ENCODE data around the gene TMEM131. TPM values are rescaled to one million over a fixed set of nuclear protein-coding genes. Genes with fewer than 3 reads are reported as not detected.
"Not testable (repeated sequence)": the region's sequence is repeated elsewhere in the genome, so short reads cannot be mapped to it uniquely, and the experiment has no call there.

Gene TMEM131
- total RNA-seq, 1 experiment from 2014 or later = 18.3 TPM

DNA sequence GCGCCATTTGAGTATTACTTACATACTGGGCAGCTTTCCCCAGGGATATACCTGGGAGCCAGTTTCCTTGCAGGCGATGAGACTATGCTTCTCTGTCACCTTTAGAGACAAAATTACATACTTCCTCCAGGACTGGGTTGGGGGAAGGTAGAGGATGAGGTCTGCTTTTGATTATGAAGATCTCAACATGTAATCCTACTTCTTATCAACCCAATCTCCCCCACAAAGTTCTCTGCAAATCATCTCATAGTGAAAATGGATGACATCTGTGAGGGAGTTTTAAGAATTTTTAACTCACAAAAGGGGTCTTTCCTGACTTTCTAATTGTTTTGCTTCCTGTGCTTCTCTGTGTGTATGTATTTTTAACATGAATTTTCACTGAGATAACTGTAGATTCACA is 81.9 kb downstream of the TMEM131 start:
- DNase-seq (ENCODE audit: low read depth) = no peak

DNA sequence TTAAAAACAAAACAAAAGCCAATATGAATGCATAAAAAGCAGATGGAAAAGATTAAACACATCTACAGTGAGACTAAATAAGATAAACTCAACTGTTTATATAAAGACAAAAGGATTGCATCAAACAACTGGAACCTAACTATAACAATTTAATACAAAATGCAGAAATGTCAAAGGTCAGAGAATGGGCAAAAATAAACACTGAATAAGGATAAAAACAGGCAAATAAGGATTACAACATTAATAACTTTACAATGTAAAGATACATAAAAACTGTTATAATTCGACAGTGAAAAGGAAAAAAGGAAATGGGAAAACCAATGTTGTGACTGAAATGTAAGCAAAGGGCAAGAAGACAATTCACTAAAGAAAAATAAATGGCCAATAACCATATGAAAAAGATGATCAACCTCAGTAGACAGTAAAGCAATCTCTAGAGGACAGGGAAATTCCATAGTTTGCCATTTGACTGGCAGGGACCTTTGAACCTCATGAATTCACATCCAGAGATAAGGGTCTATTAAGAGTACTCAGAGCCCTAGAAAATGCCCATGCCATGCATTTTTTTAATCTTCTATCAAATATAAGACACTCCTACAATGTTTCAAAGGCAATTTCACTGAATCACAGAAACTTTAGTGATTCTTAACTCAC is 83.7 kb downstream of the TMEM131 start:
- peak; percentile 17 for DNase-seq (ENCODE audit: low read depth)

DNA sequence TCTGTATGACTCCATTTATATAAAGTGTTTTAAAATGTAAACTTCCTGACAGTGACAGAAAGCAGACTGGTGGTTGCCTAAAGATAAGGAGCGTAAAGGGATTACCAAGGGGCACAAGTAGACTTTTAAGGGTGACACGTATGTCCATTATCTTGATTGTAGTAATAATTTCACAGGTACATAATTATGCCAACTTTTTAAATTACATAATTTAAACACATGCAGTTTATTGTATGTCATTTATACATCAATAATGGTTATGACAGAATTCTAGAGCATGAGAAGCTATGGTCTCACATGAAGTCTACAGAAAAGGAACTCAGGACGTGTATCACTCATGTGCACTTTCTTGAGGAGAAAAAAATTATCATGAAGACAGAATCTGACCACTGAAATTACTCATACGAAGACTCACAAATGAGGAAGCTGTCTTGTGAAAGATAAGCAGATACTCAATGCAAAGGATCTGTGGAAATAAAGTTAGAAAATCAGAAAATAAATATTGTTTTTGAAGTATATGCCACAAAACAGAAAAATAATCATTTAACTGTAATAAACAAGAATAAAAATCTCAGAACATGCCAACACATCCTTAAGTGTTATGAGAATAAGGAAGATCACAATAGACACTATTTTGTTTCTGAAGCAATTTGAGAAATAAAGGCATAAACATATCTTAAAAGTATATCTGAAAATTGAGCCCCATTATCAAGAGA is 84.4 kb downstream of the TMEM131 start:
- DNase-seq (ENCODE audit: low read depth) = peak; percentile 67

DNA sequence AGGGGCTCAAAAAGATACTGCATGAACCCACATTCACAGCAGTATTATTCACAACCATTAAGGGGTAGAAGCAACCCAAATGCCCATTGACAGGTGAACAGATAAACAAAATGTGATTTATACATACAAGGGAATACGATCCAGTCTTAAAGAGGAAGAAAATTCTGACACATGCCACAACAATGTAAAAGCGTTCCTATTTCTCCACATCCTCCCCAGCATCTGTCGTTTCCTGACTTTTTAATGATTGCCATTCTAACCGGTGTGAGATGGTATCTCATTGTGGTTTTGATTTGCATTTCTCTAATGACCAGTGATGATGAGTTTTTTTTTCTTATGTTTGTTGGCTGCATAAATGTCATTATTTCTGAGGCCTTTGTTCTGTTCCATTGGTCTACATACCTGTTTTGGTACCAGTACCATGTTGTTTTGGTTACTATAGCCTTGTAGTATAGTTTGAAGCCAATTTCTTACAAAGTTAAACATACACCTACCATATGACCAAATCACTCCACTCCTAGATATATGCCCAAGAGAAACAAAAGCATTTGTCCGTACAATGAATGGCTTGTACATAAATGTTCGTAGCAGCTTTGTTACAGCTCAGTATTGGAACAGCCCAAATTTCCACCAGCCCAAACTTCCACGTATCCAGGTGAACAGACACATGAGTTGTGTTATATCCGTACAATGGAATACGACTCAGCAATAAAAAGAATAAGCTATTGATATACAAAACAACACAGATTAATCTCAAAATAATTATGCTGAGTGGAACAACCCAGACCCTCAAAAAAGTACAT is 85.1 kb downstream of the TMEM131 start:
- DNase-seq (ENCODE audit: low read depth) = peak; percentile 85

DNA sequence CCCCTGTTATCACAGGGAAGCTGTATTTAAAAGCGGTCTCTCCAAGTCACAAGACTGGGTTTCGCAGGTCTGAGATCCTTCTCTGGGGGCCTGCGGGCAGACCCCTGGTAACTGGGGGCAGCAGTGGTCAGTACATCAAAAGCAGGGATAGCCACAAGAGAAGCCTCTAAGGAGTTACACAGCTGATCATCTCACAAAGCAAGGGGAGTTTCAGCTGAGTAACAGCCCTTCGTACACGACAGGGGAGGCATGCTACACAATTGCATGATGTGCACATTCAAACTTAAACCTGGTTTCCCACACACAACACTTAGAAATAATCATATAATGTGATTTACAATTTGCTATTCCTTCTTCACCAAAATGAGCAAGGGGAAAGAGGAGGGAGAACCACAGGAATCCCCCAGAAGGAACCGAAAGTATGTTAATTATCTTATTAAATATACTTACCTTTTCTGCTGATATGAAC is 87.5 kb downstream of the TMEM131 start:
- no peak for DNase-seq (ENCODE audit: low read depth)

DNA sequence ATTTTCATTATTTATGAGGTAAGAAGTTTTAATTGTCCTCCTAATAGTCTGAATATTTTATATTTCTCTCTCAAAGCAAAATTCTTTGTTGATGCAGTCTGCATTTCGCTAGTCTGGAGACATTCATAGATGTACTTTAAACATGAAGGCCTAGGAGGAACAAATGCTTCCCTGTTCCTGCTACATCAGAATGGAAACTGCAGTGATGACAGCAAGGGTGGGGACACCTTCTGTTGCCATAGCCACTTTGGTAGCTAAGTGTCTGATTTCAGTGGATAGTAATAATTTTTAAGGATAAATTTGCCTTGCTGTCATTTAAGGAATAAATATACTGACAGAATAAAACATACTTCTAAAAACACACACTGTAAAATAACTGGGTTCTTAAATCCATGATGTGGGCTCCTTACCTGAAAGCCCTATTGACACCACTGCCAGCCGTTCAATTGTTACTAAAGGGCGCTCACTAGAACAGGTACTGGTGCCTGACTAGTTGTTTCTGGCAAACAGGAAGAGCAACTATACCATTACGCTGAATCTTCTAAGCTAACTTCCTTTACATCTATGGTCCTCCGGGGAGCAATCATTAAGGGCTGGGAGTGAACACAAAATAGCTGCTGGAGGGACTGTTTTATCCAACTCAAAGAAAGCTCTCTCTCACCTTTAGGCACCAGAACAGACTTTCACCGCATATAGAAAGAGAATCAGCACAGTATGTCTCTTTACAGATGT is 88.2 kb downstream of the TMEM131 start:
- DNase-seq (ENCODE audit: low read depth) = no peak

DNA sequence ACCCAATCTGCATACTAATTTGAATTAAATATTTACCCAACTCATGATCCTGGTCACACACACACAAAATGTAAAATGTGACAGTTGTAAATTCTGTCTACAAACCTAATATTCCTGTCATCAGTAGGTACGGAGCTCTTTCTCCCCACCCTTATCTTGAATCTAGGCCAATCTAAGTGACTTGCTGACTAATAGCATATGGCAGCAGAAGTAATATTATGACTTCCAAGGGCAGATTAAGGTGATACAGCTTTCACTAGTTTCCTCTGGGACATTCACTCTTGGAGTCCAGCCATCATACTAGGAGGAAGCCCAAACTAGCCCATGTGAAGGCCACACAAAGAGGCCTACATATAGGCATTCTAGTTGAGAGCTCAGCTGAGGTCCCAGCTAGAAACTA is 89.4 kb downstream of the TMEM131 start:
- DNase-seq (ENCODE audit: low read depth) = peak; percentile 67

DNA sequence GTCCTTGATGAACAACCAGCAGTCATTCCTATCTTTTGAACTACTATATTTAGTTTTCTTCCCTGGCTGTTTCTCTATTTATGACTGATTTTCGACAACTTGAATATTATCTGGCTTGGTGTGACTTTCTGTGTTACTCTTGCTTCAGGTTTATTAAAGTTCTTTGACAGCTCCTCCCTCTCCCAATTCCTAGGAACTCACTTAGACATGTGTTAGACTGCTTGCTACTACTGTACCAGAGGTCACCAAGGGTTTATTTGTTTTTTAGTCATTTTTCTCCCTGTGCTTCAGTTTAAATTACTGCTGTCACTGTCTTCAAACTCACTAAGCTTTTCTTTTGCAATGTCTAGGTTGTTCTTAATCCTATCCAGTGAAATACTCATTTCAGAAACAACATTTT is 90.5 kb downstream of the TMEM131 start:
- no peak for DNase-seq (ENCODE audit: low read depth)

DNA sequence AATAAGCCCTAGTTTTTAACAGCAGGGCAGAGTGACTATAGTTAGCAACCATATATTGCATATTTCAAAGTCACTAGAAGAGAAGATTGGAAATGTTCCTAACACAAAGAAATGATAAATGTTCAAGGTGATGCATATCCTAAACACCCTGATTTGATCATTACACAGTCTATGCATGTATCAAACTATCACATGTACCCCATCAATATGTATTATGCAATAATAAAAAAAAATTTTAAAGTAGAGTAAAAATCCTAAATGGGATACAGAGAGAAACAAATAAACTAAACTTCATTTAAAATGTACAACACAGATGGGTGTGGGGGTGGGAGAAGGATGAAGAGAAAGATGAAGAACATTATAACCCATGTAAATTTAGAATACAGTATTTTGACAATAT is 93.9 kb downstream of the TMEM131 start:
- no peak for DNase-seq (ENCODE audit: low read depth)

DNA sequence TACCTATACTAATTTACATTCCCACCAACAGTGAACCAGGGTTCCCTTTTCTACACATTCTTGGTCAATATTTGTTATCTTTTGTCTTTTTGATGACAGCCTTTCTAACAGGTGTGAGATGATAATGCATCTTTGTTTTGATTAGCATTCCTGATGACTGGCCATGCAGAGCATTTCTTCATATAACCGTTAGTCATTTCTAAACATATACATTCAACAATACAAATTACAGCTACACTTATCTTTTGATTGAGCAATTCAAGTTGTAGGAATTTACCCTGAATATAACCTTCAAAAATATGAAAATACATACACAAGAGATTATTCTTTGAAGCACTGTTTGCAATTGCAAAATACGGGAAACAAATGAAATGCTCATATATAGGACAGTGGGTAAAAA is 94.9 kb downstream of the TMEM131 start:
- DNase-seq (ENCODE audit: low read depth) = no peak

DNA sequence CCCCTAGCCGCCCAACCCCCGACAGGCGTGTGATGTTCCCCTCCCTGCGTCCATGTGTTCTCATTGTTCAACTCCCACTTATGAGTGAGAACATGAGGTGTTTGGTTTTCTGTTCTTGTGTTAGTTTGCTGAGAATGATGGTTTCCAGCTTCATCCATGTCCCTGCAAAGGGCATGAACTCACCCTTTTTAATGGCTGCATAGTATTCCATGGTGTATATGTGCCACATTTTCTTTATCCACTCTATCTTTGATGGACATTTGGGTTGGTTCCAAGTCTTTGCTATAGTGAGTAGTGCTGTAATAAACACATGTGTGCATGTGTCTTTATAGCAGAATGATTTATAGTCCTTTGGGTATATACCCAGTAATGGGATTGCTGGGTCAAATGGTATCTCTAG is 102.7 kb downstream of the TMEM131 start:
- DNase-seq (ENCODE audit: low read depth) = not testable (repeated sequence)

DNA sequence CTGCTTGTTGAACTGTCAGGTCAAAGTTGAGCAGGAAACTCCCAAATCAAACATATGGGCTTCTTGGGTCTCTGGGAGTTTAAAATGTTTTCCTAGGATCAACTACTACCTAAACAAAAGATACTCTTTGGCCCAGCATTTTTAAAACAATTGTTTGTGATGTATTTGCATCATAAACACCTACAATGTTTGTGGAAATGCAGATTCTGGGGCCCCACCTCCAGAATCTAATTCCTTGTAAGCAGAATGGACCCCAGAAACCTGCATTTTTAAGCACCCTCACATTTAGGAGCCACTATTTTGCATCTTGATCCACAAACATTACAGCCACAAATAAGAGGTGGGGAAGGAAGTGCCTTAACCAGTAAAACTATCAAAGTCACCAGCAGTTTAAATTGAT is 104.1 kb downstream of the TMEM131 start:
- DNase-seq (ENCODE audit: low read depth) = no peak

DNA sequence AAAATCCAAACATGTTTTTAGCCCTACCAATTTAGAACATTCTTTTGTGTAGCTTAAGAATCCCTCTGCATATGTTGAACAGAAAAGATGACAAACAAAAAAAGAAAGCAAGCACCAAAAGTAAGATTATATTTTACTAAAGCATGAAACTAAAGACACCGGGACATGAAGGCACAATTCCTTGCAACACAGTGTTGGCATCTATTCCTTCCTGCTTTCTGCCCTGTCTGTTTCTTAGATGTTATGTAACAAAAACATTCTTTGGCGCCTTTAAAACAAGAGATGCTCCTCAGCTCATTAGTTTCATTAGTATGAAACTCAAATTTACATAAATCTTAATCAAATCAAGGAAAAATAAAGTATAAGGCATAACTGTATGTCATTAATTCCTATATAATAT is 106.6 kb downstream of the TMEM131 start:
- no peak for DNase-seq (ENCODE audit: low read depth)

DNA sequence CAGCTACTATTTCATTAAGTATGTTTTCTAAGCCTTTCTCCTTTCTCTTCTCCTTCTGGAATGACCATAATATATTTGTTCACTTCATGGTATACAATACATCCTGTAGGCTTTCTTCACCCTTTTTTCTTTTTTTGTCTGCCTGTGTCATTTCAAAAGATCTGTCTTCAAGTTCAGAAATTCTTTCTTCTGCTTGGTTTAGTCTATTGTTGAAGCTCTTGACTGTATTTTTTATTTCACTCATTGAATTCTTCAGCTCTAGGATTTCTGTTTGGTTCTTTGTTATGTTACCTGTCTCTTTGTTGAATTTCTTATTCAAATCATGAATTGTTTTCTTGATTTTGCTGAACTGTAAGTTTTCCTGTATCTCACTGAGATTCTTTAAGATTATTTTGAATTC is 109.9 kb downstream of the TMEM131 start:
- DNase-seq (ENCODE audit: low read depth) = no peak

DNA sequence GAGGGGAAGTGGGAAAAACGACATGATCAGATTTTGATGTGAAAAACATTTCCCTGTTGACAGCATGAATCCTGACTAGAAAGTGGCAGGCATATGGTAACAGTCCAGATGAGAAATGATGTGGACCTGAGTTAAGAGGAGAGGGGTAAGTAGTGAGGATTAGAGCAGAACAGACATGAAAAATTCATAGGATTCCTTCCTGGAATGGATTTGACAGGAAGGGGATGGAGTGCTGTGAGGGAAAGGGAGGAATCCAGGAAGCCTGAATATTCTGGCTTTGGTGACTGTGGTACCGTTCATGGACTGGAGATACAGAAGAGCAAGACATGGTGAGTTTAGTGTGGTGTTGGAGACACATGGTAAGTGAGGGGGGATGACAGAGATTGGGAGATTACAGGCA is 115.4 kb downstream of the TMEM131 start:
- no peak for DNase-seq (ENCODE audit: low read depth)

DNA sequence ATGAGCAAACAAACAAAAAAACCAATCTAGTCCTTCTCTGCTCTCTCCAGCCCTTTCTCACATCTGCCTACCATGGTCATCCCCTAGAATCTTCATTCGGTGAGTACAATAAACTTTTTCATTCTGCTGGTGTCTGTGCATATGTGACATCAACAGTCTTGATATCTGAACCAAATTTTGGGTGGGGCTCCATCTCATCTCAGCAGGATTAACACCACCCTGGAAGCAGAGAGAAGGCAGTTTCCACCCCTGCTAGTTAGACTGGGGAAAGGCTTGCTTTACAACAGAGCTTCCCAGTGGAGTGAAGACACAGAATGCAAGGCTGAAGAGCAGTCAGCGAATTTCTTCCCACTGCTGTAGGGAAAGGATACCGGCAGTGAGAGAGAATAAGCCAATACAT is 116.9 kb downstream of the TMEM131 start:
- no peak for DNase-seq (ENCODE audit: low read depth)

DNA sequence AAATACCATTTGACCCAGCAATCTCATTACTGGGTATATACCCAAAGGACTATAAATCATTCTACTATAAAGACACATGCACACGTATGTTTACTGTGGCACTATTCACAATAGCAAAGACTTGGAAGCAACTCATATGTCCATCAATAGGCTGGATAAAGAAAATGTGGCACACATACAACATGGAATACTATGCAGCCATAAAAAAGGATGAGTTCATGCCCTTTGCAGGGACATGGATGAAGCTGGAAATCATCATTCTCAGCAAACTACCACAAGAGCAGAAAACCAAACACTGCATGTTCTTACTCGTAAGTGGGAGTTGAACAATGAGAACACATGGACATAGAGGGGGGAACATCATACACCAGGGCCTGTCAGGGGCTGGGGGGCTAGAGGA is 117.4 kb downstream of the TMEM131 start:
- DNase-seq (ENCODE audit: low read depth) = not testable (repeated sequence)

DNA sequence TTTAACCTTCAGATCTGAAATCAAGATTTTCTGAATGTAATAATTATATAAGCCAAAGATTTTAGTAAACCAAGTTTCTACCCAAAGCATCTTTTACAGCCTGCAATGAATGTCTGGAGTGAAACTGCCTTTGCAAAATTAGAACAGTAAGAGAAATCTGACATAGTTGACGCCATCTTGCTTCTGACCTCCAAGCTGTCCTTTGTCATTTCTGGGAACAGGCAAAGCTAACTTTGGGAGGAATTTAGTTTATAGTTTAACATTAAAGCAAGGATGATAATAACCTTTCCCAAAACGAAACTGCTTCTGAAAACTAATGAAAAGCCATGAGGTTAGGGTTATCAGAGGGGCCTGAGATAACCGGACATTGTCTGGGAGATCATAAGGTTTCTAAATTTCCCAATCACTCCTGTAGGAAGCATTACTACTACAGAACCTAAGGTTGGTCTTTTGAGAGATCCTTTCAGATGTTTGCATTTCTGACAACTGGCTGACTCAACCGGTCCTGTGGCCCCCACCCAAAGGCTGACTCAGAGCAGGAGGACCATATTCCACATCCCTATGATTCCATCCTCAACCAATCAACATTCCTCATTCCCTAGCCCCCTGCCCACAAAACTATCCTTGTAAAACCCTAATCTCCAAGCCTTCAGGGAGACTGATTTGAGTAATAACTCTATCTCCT is 124.5 kb downstream of the TMEM131 start:
- DNase-seq (ENCODE audit: low read depth) = peak; percentile 86

DNA sequence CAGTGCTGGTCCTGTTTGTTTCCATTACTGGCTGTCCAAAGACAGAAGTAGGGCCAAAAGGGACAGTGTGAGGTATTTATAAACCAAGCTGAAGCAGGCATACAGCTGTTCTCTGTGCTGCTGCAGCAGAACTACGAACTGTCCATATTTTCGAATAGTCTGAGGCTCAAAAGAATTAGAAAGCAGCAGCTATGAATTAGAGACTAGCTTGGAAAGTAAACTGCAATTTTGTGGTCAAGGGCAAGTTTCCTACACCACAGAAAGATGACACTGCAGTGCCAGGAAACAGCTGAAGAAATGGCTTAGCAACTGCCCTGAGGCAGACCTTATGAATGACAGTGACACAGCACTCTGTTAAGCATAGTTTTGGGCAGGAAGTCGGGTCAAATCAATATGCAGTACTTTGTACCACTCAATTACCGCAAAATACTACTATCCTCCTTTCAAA is 125.3 kb downstream of the TMEM131 start:
- DNase-seq (ENCODE audit: low read depth) = peak; percentile 98

DNA sequence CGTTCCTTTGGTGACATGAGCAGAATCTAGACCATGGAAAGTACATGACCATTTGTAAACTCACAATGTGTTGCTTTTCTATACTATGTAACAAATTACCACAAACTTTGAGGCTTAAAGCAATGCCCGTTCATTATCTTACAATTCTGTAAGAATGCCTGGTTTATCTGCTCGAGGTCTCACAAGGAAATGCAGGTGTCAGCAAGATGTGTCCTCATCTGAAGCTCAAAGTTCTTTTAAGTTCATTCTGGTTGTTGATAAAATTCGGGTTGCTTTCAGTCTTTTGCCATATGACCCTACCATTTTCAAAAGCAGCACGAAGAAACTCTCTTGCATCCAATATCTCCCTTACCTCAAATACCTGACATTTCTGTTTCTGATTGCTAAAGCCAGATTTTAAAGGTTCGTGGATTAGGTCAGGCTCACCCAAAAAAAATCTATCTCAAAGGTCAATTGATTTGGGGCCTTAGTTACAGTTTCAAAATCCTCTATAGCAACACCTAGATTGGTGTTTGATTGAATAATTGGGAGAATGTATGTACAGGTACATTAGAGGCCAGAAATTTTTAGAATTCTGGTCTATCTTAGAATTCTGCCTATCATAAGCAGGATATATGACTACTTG is 125.9 kb downstream of the TMEM131 start:
- no peak for DNase-seq (ENCODE audit: low read depth)
